OCI-LY3 (cell line): ENCODE results near the gene PRDM16.

Experiments used
- EZH2phosphoT487 ChIP-seq: fragments of 200-600 bp; shearing (Covaris generic); IDR thresholded peaks from 2 replicates; pipeline ENCODE4 v1.6.1; 2018; ENCODE audit warnings: antibody characterized with exemption, mixed run types, low read depth
- TF ChIP-seq, protein P1 (sequence below): fragments of 200-600, 300-600 bp; sonication (generic); IDR thresholded peaks from 2 replicates; pipeline ENCODE4 v1.5.1; 2014; ENCODE audit warnings: antibody characterized with exemption, low read length, low read depth

DNA sequence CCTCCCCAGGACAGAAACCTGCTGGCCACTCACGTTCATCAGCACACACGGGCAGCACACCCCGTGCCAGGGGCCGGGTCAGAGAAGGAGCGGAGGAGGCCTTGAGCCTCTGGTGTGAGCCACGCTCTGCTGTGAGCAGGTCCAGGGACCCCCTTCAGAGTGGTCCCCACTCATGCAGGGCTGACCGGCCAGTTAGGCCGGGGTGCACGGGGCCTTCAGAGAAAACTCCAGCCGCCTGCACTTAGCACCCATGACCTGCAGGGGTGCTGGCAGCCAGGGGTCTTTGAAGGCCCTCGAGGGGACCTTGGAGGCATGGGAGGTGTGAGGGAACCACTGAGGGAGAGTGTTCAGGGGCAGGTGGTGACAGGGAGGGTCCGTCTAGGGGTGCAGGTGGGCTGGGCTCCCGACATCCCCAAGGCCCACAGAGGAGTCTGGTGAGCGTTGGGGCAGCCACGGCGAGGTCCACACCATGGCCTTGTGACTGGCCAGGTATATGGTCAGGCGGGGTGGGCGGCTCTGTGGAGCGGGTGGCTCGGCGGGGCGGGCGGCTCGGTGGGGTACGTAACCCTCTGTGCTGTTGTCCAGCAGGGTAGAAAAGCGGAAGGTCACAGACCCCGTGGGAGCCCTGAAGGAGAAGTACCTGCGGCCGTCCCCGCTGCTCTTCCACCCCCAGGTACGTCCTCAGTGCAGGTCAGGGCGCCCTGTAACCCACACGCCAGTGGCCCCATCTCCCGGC lies 345.1 kb downstream of the PRDM16 start:
- TF ChIP-seq, protein P1, sequence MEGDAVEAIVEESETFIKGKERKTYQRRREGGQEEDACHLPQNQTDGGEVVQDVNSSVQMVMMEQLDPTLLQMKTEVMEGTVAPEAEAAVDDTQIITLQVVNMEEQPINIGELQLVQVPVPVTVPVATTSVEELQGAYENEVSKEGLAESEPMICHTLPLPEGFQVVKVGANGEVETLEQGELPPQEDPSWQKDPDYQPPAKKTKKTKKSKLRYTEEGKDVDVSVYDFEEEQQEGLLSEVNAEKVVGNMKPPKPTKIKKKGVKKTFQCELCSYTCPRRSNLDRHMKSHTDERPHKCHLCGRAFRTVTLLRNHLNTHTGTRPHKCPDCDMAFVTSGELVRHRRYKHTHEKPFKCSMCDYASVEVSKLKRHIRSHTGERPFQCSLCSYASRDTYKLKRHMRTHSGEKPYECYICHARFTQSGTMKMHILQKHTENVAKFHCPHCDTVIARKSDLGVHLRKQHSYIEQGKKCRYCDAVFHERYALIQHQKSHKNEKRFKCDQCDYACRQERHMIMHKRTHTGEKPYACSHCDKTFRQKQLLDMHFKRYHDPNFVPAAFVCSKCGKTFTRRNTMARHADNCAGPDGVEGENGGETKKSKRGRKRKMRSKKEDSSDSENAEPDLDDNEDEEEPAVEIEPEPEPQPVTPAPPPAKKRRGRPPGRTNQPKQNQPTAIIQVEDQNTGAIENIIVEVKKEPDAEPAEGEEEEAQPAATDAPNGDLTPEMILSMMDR = no peak
- TF ChIP-seq EZH2phosphoT487 = no peak
